ENCODE results near the gene RREB1. TPM values are rescaled to one million over a fixed set of nuclear protein-coding genes. Genes with fewer than 3 reads are reported as not detected.

Gene RREB1
- polyA plus RNA-seq, 1 donor from 2014 or later: not detected

DNA sequence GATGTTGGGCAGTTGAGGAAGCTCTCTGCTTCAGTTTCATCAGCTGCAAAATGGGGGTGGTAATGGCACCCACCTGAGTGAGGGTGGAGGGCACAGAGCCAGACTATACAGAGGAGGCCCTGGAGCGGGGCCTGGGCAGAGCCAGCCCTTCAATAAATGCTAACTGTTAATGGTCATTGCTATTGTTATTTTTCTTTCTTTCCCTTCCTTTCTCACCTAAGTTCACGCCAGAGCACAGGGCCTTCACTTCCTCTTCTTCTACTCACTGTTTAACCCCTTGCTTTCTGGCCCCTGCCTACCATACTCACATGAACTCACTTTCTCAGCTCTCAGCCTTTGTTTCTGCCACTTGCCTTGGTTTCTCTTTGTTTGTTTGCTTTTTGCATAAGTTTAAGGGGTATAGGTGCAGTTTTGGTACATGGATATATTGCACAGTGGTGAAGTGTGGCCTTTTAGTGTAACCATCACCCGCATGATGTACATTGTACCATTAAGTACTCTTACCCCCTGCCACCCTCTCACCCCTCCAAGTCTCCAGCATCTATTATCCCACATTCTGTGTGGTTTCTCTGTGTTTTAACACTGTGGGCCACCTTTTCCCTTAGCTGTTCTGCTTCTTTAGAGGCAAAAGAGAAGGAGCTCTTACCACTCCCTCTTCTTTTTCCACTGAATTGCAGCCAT lies 7.5 kb upstream of the RREB1 start:
- no peak overlapping the region for H3K9ac ChIP-seq (ENCODE audit: low read length)
- H3K36me3 ChIP-seq (ENCODE audit: insufficient read depth, low read length): no peaks in the 10 kb centered on the region

GRCh38 chr6:7100753-7101081 lies 7.0 kb upstream of the RREB1 start:
- Histone ChIP-seq H3K9me2 (ENCODE audit: insufficient read depth, low read length) (no peaks in the 10 kb centered on the region), H3F3A (ENCODE audit: insufficient read depth, low read length, poor library complexity, severe bottlenecking) (no peaks in the 10 kb centered on the region), H3K4me2 (ENCODE audit: low read length) (no peak overlapping the region), H3K4me3 (ENCODE audit: low read length) (no peak overlapping the region), H3K27ac (ENCODE audit: low read length) (no peak overlapping the region), H2AFZ (ENCODE audit: low read depth, low read length) (no peak overlapping the region), H4K20me1 (ENCODE audit: insufficient read depth) (no peaks in the 10 kb centered on the region), H3K79me2 (replicated peaks; ENCODE audit: insufficient read depth, low read length) (no peaks in the 10 kb centered on the region), H3K9me3 (ENCODE audit: low read length) (no peaks in the 10 kb centered on the region), H3K36me3 (ENCODE audit: insufficient read depth, low read length) (no peaks in the 10 kb centered on the region), H3K27me3 (ENCODE audit: insufficient read depth, low read depth, low read length) (peaks cover 2% of the 10 kb centered on the region), H3K9ac (ENCODE audit: low read length) (no peak overlapping the region)
- no peak for TF ChIP-seq SMC3 (conservative IDR thresholded peaks at IDR 0.05; ENCODE audit: poor library complexity)
- TF ChIP-seq RAD21 (conservative IDR thresholded peaks at IDR 0.05): no peak
- TF ChIP-seq, protein P1, sequence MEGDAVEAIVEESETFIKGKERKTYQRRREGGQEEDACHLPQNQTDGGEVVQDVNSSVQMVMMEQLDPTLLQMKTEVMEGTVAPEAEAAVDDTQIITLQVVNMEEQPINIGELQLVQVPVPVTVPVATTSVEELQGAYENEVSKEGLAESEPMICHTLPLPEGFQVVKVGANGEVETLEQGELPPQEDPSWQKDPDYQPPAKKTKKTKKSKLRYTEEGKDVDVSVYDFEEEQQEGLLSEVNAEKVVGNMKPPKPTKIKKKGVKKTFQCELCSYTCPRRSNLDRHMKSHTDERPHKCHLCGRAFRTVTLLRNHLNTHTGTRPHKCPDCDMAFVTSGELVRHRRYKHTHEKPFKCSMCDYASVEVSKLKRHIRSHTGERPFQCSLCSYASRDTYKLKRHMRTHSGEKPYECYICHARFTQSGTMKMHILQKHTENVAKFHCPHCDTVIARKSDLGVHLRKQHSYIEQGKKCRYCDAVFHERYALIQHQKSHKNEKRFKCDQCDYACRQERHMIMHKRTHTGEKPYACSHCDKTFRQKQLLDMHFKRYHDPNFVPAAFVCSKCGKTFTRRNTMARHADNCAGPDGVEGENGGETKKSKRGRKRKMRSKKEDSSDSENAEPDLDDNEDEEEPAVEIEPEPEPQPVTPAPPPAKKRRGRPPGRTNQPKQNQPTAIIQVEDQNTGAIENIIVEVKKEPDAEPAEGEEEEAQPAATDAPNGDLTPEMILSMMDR (IDR thresholded peaks at IDR 0.05; ENCODE audit: poor library complexity, severe bottlenecking): no peak

More for the DNA sequence above, 7.5 kb upstream of the RREB1 start:
- H3K27me3 ChIP-seq (ENCODE audit: insufficient read depth, low read depth, low read length): no peaks in the 10 kb centered on the region
- no peaks in the 10 kb centered on the region for H4K20me1 ChIP-seq (ENCODE audit: insufficient read depth)
- no peaks in the 10 kb centered on the region for H3F3A ChIP-seq (ENCODE audit: insufficient read depth, low read length, poor library complexity, severe bottlenecking)
- H3K4me3 ChIP-seq (ENCODE audit: low read length): no peak overlapping the region
- no peak overlapping the region for H3K27ac ChIP-seq (ENCODE audit: low read length)
- no peak overlapping the region for H3K4me2 ChIP-seq (ENCODE audit: low read length)
- H3K9me3 ChIP-seq (ENCODE audit: low read length): no peaks in the 10 kb centered on the region
- H2AFZ ChIP-seq (ENCODE audit: low read depth, low read length): no peak overlapping the region
- TF ChIP-seq RAD21 (conservative IDR thresholded peaks at IDR 0.05): no peak
- no peak for TF ChIP-seq TAF1 (IDR thresholded peaks at IDR 0.05; ENCODE audit: low read depth)
- TF ChIP-seq SMC3 (conservative IDR thresholded peaks at IDR 0.05; ENCODE audit: poor library complexity): no peak
- TF ChIP-seq EP300 (conservative IDR thresholded peaks at IDR 0.05; ENCODE audit: poor library complexity, severe bottlenecking): no peak
- TF ChIP-seq REST (IDR thresholded peaks at IDR 0.05; ENCODE audit: borderline replicate concordance): no peak
- no peak for TF ChIP-seq MXI1 (conservative IDR thresholded peaks at IDR 0.05; ENCODE audit: poor library complexity, severe bottlenecking)
- TF ChIP-seq, protein P1 (IDR thresholded peaks at IDR 0.05; ENCODE audit: poor library complexity, severe bottlenecking): no peak
- TF ChIP-seq POLR2AphosphoS5 (IDR thresholded peaks at IDR 0.05): no peak
- TF ChIP-seq EZH2 (IDR thresholded peaks at IDR 0.05; ENCODE audit: borderline replicate concordance, insufficient read depth, low read length, poor library complexity, severe bottlenecking): no peak
- no peaks in the 10 kb centered on the region for H3K9me2 ChIP-seq (ENCODE audit: insufficient read depth, low read length)
- no peaks in the 10 kb centered on the region for H3K79me2 ChIP-seq (replicated peaks; ENCODE audit: insufficient read depth, low read length)
